ENCODE results near the gene TMEM144. TPM values are rescaled to one million over a fixed set of nuclear protein-coding genes. Genes with fewer than 3 reads are reported as not detected.
A peak's percentile ranks its signal among the peaks of the same experiment; 100 is the strongest.

TMEM144 gene
- total RNA-seq, 1 experiment from 2014 or later: 6.0 TPM

- H3K4me1 Mint-ChIP-seq (ENCODE audit: low read depth, unreplicated experiment): no peaks in the 10 kb centered on the region
- no peak overlapping the region for H3K4me3 Mint-ChIP-seq (ENCODE audit: low read depth, unreplicated experiment)
- CTCF ChIA-PET: no interaction called here
Observed at GRCh38 chr4:158255727-158256324, 45.5 kb downstream of the TMEM144 start.

GRCh38 chr4:158259955-158260575 is 49.8 kb downstream of the TMEM144 start:
- no peaks in the 10 kb centered on the region for H3K27me3 Mint-ChIP-seq (ENCODE audit: unreplicated experiment)
- intact Hi-C loops (cut with micrococcal nuclease; ENCODE audit: unreplicated experiment): loop anchor here (1.0 to 10.0 kb wide), 3 partner anchors 125 to 365 kb away; no protein-coding TSS in a partner anchor
- no peak overlapping the region for H3K27ac Mint-ChIP-seq (ENCODE audit: unreplicated experiment)
- no TSS peak for BruUV-seq (replicated peaks)
- DNase-seq: no peak
- H3K9me3 Mint-ChIP-seq (ENCODE audit: low read depth, unreplicated experiment): no peaks in the 10 kb centered on the region
- no peaks in the 10 kb centered on the region for H3K36me3 Mint-ChIP-seq (ENCODE audit: insufficient read depth, unreplicated experiment)
- H3K4me3 Mint-ChIP-seq (ENCODE audit: low read depth, unreplicated experiment): no peak overlapping the region
- H3K4me1 Mint-ChIP-seq (ENCODE audit: low read depth, unreplicated experiment): no peaks in the 10 kb centered on the region
- TF ChIP-seq CTCF (IDR thresholded peaks at IDR 0.05; ENCODE audit: unreplicated experiment): no peak
- CTCF ChIA-PET: no interaction called here

More at GRCh38 chr4:158255727-158256324, 45.5 kb downstream of the TMEM144 start:
- intact Hi-C loops (cut with micrococcal nuclease; ENCODE audit: unreplicated experiment): loop anchor here (1.0 to 2.0 kb wide), 2 partner anchors 63 to 263 kb away; no protein-coding TSS in a partner anchor
- Mint-ChIP-seq H3K9me3 (ENCODE audit: low read depth, unreplicated experiment) (no peaks in the 10 kb centered on the region), H3K36me3 (ENCODE audit: insufficient read depth, unreplicated experiment) (no peaks in the 10 kb centered on the region), H3K27ac (ENCODE audit: unreplicated experiment) (no peak overlapping the region), H3K27me3 (ENCODE audit: unreplicated experiment) (no peaks in the 10 kb centered on the region)
- peak; percentile 3 for DNase-seq
- peak; percentile 43 for TF ChIP-seq CTCF (IDR thresholded peaks at IDR 0.05; ENCODE audit: unreplicated experiment)
- no TSS peak for BruUV-seq (replicated peaks)

DNA sequence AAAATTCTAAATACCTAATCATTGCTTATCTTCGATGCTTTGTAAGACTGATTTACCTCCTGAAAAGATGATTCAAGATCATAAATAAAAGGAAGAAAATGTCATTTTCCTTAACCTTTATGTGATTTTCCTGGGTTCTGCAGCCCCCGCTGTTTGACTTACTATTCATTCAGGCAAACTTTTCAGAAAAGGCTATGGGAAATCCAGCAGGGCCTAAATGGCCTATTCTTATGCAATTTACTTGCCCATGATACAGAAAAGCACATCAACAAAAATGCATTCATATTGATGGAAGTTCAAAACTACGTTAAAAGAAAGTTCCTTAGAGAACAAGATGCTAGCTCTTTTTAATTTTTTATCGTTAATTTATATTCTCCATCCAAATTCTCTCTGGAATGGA is 51.2 kb downstream of the TMEM144 start:
- intact Hi-C loops (cut with micrococcal nuclease; ENCODE audit: unreplicated experiment): loop anchor here (2.0 to 10.0 kb wide), 2 partner anchors 123 to 317 kb away; no protein-coding TSS in a partner anchor
- no peak for TF ChIP-seq CTCF (IDR thresholded peaks at IDR 0.05; ENCODE audit: unreplicated experiment)
- no peak for DNase-seq
- CTCF ChIA-PET: no interaction called here
- Mint-ChIP-seq H3K27me3 (ENCODE audit: unreplicated experiment) (no peaks in the 10 kb centered on the region), H3K4me3 (ENCODE audit: low read depth, unreplicated experiment) (no peak overlapping the region), H3K36me3 (ENCODE audit: insufficient read depth, unreplicated experiment) (no peaks in the 10 kb centered on the region), H3K9me3 (ENCODE audit: low read depth, unreplicated experiment) (no peaks in the 10 kb centered on the region), H3K27ac (ENCODE audit: unreplicated experiment) (no peak overlapping the region), H3K4me1 (ENCODE audit: low read depth, unreplicated experiment) (no peaks in the 10 kb centered on the region)
- BruUV-seq (replicated peaks): no TSS peak

DNA sequence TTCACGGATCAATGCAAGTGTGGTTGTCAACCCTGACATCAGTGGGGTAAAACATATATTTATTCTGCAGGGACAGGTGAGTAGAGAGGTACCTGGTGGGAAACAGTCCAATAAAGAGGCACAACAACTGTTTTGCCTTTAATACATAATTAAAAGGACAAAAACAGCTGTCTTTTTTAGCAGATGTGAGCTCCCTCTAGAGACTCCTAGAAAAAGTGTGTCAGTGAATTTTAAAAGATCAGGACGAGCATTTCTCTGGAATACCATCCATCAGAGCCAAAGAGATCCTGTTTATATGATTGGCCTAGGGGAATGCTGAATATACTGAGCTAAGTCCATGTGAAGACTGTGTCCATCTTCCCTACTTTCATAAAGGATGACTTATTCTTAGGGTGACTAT is 58.3 kb downstream of the TMEM144 start:
- Mint-ChIP-seq H3K4me3 (ENCODE audit: low read depth, unreplicated experiment) (no peak overlapping the region), H3K27me3 (ENCODE audit: unreplicated experiment) (no peaks in the 10 kb centered on the region), H3K4me1 (ENCODE audit: low read depth, unreplicated experiment) (no peaks in the 10 kb centered on the region), H3K27ac (ENCODE audit: unreplicated experiment) (no peak overlapping the region), H3K36me3 (ENCODE audit: insufficient read depth, unreplicated experiment) (no peaks in the 10 kb centered on the region), H3K9me3 (ENCODE audit: low read depth, unreplicated experiment) (no peaks in the 10 kb centered on the region)
- intact Hi-C loops (cut with micrococcal nuclease; ENCODE audit: unreplicated experiment): loop anchor here (10.0 kb wide), 1 partner anchor 116 kb away; no protein-coding TSS in a partner anchor
- no TSS peak for BruUV-seq (replicated peaks)
- no peak for DNase-seq
- CTCF ChIA-PET: no interaction called here
- TF ChIP-seq CTCF (IDR thresholded peaks at IDR 0.05; ENCODE audit: unreplicated experiment): no peak
